Endodermal cell (in vitro differentiated cells): ENCODE results near the gene KLK14. TPM values are rescaled to one million over a fixed set of nuclear protein-coding genes. Genes with fewer than 3 reads are reported as not detected.

Experiments
- DNase-seq: peaks from one replicate; pipeline ENCODE4 v3.0.0-alpha.2; 2017
- H3K27ac ChIP-seq: 2 replicates; pipeline ENCODE4 v1.5.1; 2013; ENCODE audit warnings: mild to moderate bottlenecking, low read depth, low read length, moderate library complexity
- H3K27me3 ChIP-seq: 2 replicates; pipeline ENCODE4 v1.6.1; 2013; ENCODE audit warnings: mild to moderate bottlenecking, low read length, moderate library complexity; ENCODE audit not compliant: insufficient read depth, control insufficient read depth, poor library complexity, severe bottlenecking
- H3K36me3 ChIP-seq: 2 replicates; pipeline ENCODE4 v1.7.0; 2013; ENCODE audit warnings: mild to moderate bottlenecking, low read length, moderate library complexity; ENCODE audit not compliant: control insufficient read depth, insufficient read depth
- H3K4me1 ChIP-seq: one replicate; pipeline ENCODE4 v1.7.0; 2013; ENCODE audit warnings: low read length; ENCODE audit not compliant: control insufficient read depth, insufficient read depth
- H3K4me3 ChIP-seq: 2 replicates; pipeline ENCODE4 v1.5.1; 2013; ENCODE audit warnings: mild to moderate bottlenecking, low read length, moderate library complexity
- H3K9ac ChIP-seq: 2 replicates; pipeline ENCODE4 v1.6.1; 2013; ENCODE audit warnings: mild to moderate bottlenecking, low read length, moderate library complexity; ENCODE audit not compliant: poor library complexity, severe bottlenecking; ENCODE audit errors: extremely low read depth
- H3K9me3 ChIP-seq: 2 replicates; pipeline ENCODE4 v1.6.1; 2013; ENCODE audit warnings: mild to moderate bottlenecking, low read length, moderate library complexity; ENCODE audit not compliant: control insufficient read depth
- H3K27ac Mint-ChIP-seq: 2 replicates; pipeline ENCODE4 v1.8.0; 2020; ENCODE audit warnings: mixed read lengths
- H3K27me3 Mint-ChIP-seq: 2 replicates; pipeline ENCODE4 v1.8.0; 2021; ENCODE audit warnings: mild to moderate bottlenecking, mixed read lengths; ENCODE audit not compliant: insufficient read depth
- H3K36me3 Mint-ChIP-seq: 2 replicates; pipeline ENCODE4 v1.8.0; 2020; ENCODE audit warnings: low read depth, mixed read lengths
- H3K4me1 Mint-ChIP-seq: 2 replicates; pipeline ENCODE4 v1.8.0; 2020; ENCODE audit warnings: mixed read lengths
- H3K4me3 Mint-ChIP-seq: 2 replicates; pipeline ENCODE4 v1.8.0; 2020; ENCODE audit warnings: mild to moderate bottlenecking, moderate library complexity, mixed read lengths
- H3K9me3 Mint-ChIP-seq: 2 replicates; pipeline ENCODE4 v1.8.0; 2020; ENCODE audit warnings: mild to moderate bottlenecking, mixed read lengths
- WGBS, 2 experiments: methylation state at CpG; one replicate each; pipeline versions ENCODE4 v1.1.5 to v1.1.7; 2013; ENCODE audit warnings: missing lambda C conversion rate in 2 of 2, mixed read lengths in 1 of 2; ENCODE audit not compliant: insufficient coverage in 1 of 2, insufficient read length in 1 of 2; 5-methylcytosine and 5-hydroxymethylcytosine counted together
- total RNA-seq, 2 donors: library from RNA; stranded (reverse); fragmentation: NEBNext Ultra II Directional in 1 of 2; extraction: Animal tissue kit (Norgen Biotek cat#: 25700) in 1 of 2; gene quantifications; 2 replicates in 1 of 2; 3 replicates in 1 of 2; pipeline ENCODE4 v1.2.1, GENCODE V29; 2021
- TF ChIP-seq, protein P1 (sequence below): fragments of 200-600 bp; sonication (generic); conservative IDR thresholded peaks from 2 replicates; pipeline ENCODE4 v1.5.0; 2021; ENCODE audit warnings: antibody characterized with exemption, mild to moderate bottlenecking

KLK14 gene
- total RNA-seq, 2 donors from 2014 or later, result 0.55 to 0.71 TPM

DNA sequence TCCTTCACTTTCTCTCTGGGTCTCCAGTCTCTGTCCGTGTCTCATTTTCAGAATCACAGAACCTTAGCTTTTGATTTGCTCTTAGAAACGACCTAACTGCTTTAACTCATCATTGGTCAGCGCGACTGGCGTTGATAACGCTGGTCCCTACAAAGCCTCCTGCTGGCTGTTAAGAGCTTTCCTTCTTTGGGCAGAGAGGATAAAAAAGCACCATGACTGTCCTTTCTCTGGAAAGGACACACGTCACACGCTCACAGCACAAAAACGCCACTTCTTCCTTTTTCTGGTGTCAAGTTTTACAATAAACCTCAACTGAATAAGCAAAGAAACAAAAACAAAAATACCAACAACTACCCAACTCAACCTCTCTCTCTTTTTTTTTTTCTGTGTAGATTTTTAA is 46.2 kb downstream of the KLK14 start:
- H3K27ac Mint-ChIP-seq, result no peak overlapping the region

DNA sequence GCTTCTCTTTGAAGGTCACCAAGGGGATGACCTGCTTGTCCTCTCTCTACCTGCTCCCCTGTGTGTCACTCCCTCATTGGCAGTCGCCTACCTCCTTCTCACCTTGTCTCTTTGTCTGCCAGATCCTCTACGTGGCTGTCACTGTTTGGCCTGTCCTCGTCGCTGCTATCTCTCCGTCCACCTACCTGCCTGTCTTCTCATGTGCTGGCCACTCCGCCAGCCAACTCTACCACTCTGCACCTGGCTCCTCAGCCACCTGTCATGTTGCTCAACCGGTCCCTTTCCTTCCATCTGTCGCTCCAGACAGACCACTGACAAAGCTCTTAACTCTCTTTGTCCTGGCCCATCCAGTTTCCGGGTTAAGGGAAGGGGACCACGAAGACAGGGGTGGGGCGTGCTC is 48.0 kb downstream of the KLK14 start, which contains the start of gene KLK12:
Gene KLK12 (minus strand): TSS at position 299 of the 400 bp plus-strand sequence. CDS start 381 bp downstream, outside the sequence.
- WGBS, 2 experiments, result 68 to 89% methylated on average over 7 to 10 of the region's 11 CpGs
- DNase-seq, result peak; percentile 56
- Mint-ChIP-seq H3K36me3 (no peaks in the 10 kb centered on the region), H3K27ac (no peak within 1 kb of the TSS), H3K4me3 (no peak within 1 kb of the TSS), H3K4me1 (peaks cover 8% of the 10 kb centered on the region), H3K9me3 (no peaks in the 10 kb centered on the region), H3K27me3 (peaks cover 17% of the 10 kb centered on the region)
- Histone ChIP-seq H3K9ac (no peak within 1 kb of the TSS), H3K4me3 (no peak within 1 kb of the TSS), H3K27me3 (no peaks in the 10 kb centered on the region), H3K4me1 (no peaks in the 10 kb centered on the region), H3K9me3 (no peaks in the 10 kb centered on the region), H3K27ac (no peak within 1 kb of the TSS), H3K36me3 (no peaks in the 10 kb centered on the region)
- TF ChIP-seq, protein P1, sequence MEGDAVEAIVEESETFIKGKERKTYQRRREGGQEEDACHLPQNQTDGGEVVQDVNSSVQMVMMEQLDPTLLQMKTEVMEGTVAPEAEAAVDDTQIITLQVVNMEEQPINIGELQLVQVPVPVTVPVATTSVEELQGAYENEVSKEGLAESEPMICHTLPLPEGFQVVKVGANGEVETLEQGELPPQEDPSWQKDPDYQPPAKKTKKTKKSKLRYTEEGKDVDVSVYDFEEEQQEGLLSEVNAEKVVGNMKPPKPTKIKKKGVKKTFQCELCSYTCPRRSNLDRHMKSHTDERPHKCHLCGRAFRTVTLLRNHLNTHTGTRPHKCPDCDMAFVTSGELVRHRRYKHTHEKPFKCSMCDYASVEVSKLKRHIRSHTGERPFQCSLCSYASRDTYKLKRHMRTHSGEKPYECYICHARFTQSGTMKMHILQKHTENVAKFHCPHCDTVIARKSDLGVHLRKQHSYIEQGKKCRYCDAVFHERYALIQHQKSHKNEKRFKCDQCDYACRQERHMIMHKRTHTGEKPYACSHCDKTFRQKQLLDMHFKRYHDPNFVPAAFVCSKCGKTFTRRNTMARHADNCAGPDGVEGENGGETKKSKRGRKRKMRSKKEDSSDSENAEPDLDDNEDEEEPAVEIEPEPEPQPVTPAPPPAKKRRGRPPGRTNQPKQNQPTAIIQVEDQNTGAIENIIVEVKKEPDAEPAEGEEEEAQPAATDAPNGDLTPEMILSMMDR, result no peak

More for the DNA sequence above, 46.2 kb downstream of the KLK14 start:
- Histone ChIP-seq H3K4me1 (no peaks in the 10 kb centered on the region), H3K27ac (no peak overlapping the region), H3K27me3 (no peaks in the 10 kb centered on the region), H3K4me3 (no peak overlapping the region), H3K36me3 (no peaks in the 10 kb centered on the region), H3K9me3 (no peaks in the 10 kb centered on the region), H3K9ac (no peak overlapping the region)
- Mint-ChIP-seq H3K4me1 (peaks cover 8% of the 10 kb centered on the region), H3K27me3 (peaks cover 13% of the 10 kb centered on the region), H3K36me3 (no peaks in the 10 kb centered on the region), H3K4me3 (no peak overlapping the region), H3K9me3 (no peaks in the 10 kb centered on the region)
- DNase-seq, result no peak
- WGBS, 2 experiments, result 69 to 73% methylated on average over 6 to 9 of the region's 9 CpGs
- TF ChIP-seq, protein P1, result peak; percentile 64

DNA sequence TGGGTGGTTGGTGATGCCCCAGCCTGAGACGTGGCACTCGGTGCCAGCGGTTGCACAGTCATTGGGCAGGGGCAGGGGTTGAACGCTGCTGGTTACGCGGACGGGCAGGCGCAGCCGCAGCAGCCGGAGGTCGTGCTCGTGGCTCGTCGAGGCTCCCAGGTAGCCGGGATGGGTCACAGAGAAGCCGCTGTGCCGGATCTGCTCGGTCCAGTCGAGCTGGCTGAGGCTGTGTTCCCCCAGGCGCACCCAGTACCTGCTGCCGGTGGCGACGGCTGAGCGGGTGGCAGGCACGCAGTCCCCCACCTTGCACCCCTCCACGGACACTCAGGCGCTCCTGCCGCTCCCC is 50.8 kb downstream of the KLK14 start:
- H3K9me3 ChIP-seq, result no peaks in the 10 kb centered on the region
- no peak overlapping the region for H3K27ac Mint-ChIP-seq
- TF ChIP-seq, protein P1, result no peak
- H3K9ac ChIP-seq, result no peak overlapping the region
- DNase-seq, result no peak
- no peaks in the 10 kb centered on the region for H3K27me3 ChIP-seq
- no peak overlapping the region for H3K27ac ChIP-seq
- no peaks in the 10 kb centered on the region for H3K36me3 Mint-ChIP-seq
- no peaks in the 10 kb centered on the region for H3K9me3 Mint-ChIP-seq
- 94 to 95% methylated on average over 18 to 28 of the region's 28 CpGs for WGBS, 2 experiments
- H3K4me1 Mint-ChIP-seq, result peaks cover 14% of the 10 kb centered on the region
- H3K36me3 ChIP-seq, result no peaks in the 10 kb centered on the region
- no peaks in the 10 kb centered on the region for H3K4me1 ChIP-seq
- H3K4me3 ChIP-seq, result no peak overlapping the region
- H3K4me3 Mint-ChIP-seq, result no peak overlapping the region
- H3K27me3 Mint-ChIP-seq, result peaks cover 25% of the 10 kb centered on the region
